DOHH2 (cell line): Measurements from ENCODE around the gene PAQR9.

Experiments used
- H3F3A ChIP-seq: fragments of 200-600 bp; sonication (generic), shearing (Covaris generic); 2 replicates; pipeline ENCODE4 v1.6.0; 2016; ENCODE audit warnings: antibody characterized with exemption, mild to moderate bottlenecking; ENCODE audit not compliant: control insufficient read depth, insufficient read depth
- H3K27ac ChIP-seq: fragments of 200-600 bp; sonication (generic); 2 replicates; pipeline ENCODE4 v1.5.1; 2014; ENCODE audit warnings: low read depth, mild to moderate bottlenecking, low read length, moderate library complexity
- H3K27me3 ChIP-seq: fragments of 200-600 bp; sonication (generic); 2 replicates; pipeline ENCODE4 v1.6.1; 2014; ENCODE audit warnings: mild to moderate bottlenecking, low read length, mixed read lengths; ENCODE audit not compliant: control insufficient read depth
- H3K36me3 ChIP-seq: fragments of 200-600 bp; sonication (generic); 2 replicates; pipeline ENCODE4 v1.6.1; 2014; ENCODE audit warnings: mild to moderate bottlenecking, low read length, moderate library complexity, mixed read lengths; ENCODE audit not compliant: control insufficient read depth
- H3K4me1 ChIP-seq: fragments of 200-600 bp; sonication (generic); 2 replicates; pipeline ENCODE4 v1.6.1; 2014; ENCODE audit warnings: mild to moderate bottlenecking, low read length, mixed read lengths; ENCODE audit not compliant: control insufficient read depth
- H3K4me2 ChIP-seq: fragments of 200-600 bp; sonication (generic); 2 replicates; pipeline ENCODE4 v1.6.0; 2014; ENCODE audit warnings: mild to moderate bottlenecking, low read length, moderate library complexity
- H3K4me3 ChIP-seq: fragments of 200-600 bp; sonication (generic); 2 replicates; pipeline ENCODE4 v1.5.1; 2014; ENCODE audit warnings: mild to moderate bottlenecking, low read length, mixed read lengths
- H3K79me2 ChIP-seq: fragments of 200-600 bp; sonication (generic); 2 replicates; pipeline ENCODE4 v1.6.1; 2014; ENCODE audit warnings: mild to moderate bottlenecking, low read length, mixed read lengths; ENCODE audit not compliant: control insufficient read depth
- H3K9me2 ChIP-seq: fragments of 200-600 bp; sonication (generic); replicated peaks from 2 replicates; pipeline ENCODE4 v1.6.1; 2014; ENCODE audit warnings: mild to moderate bottlenecking, low read length, mixed read lengths; ENCODE audit not compliant: control insufficient read depth
- H3K9me3 ChIP-seq: fragments of 200-600 bp; sonication (generic); 2 replicates; pipeline ENCODE4 v1.6.1; 2014; ENCODE audit warnings: antibody characterized with exemption, low read length, mixed read lengths; ENCODE audit not compliant: control insufficient read depth, insufficient read depth
- H4K20me1 ChIP-seq: fragments of 200-600 bp; sonication (generic); 2 replicates; pipeline ENCODE4 v1.6.0; 2014; ENCODE audit warnings: low read depth, mild to moderate bottlenecking, antibody characterized with exemption, low read length, moderate library complexity; ENCODE audit not compliant: control insufficient read depth, insufficient read depth
- EZH2phosphoT487 ChIP-seq: fragments of 200-600 bp; sonication (generic); IDR thresholded peaks from 2 replicates; pipeline ENCODE4 v1.6.1; 2017; ENCODE audit warnings: borderline replicate concordance, mild to moderate bottlenecking, antibody characterized with exemption, low read length, moderate library complexity, mixed read lengths
- TF ChIP-seq, protein P1 (sequence below): fragments of 200-600 bp; sonication (generic); IDR thresholded peaks from one replicate; pipeline ENCODE4 v1.5.1; 2014; ENCODE audit warnings: antibody characterized with exemption, mild to moderate bottlenecking, low read depth, low read length; ENCODE audit not compliant: poor library complexity, severe bottlenecking

Gene PAQR9

DNA sequence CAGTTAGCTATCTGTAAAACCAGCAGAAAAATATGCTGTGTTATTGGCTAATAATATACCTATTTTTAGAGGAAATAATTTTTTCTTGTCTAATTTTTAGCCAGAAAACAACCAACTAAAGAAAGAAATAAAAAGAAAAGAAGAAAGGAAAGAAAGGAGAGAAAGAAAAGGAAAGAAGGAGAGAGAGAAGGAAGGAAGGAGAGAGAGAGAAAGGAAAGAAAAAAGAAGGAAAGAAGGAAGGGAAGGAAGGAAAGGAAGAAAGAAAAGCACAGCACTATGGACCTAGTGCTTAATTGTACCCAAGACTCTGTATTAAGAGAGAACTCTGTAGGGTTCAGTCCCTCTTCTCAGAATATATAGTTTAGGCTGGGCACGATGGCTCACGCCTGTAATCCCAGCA, 3.3 kb upstream of the PAQR9 start:
- H3K4me2 ChIP-seq = no peak overlapping the region

DNA sequence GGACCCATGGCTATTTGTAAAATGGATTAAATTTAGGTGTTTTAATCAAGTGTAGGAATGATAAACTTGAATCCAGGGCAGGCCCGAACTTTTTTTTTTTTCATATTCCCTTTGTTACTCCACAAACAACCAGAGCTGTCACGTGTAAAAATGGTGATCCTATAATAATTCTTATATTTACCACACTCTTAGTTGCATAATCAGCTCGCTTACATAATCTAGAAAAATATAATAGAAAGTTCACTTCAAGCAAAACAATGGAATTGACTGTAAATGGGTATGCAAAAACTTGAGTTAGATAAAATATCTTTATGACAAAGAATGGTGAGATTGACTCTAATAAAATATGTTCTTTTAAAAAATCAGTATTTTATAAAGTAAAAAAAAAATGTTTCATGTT, 2.1 kb upstream of the PAQR9 start:
- no peak overlapping the region for H3K4me3 ChIP-seq
- H3K4me2 ChIP-seq = no peak overlapping the region
- peaks cover 4% of the 10 kb centered on the region for H3K27me3 ChIP-seq
- no peaks in the 10 kb centered on the region for H4K20me1 ChIP-seq
- H3K36me3 ChIP-seq = no peaks in the 10 kb centered on the region
- no peaks in the 10 kb centered on the region for H3K9me2 ChIP-seq
- H3K9me3 ChIP-seq = peaks cover 4% of the 10 kb centered on the region; the same call in 1 of the 2 replicates
- H3F3A ChIP-seq = no peaks in the 10 kb centered on the region
- TF ChIP-seq, protein P1, sequence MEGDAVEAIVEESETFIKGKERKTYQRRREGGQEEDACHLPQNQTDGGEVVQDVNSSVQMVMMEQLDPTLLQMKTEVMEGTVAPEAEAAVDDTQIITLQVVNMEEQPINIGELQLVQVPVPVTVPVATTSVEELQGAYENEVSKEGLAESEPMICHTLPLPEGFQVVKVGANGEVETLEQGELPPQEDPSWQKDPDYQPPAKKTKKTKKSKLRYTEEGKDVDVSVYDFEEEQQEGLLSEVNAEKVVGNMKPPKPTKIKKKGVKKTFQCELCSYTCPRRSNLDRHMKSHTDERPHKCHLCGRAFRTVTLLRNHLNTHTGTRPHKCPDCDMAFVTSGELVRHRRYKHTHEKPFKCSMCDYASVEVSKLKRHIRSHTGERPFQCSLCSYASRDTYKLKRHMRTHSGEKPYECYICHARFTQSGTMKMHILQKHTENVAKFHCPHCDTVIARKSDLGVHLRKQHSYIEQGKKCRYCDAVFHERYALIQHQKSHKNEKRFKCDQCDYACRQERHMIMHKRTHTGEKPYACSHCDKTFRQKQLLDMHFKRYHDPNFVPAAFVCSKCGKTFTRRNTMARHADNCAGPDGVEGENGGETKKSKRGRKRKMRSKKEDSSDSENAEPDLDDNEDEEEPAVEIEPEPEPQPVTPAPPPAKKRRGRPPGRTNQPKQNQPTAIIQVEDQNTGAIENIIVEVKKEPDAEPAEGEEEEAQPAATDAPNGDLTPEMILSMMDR = no peak
- TF ChIP-seq EZH2phosphoT487 = no peak
- H3K4me1 ChIP-seq = no peaks in the 10 kb centered on the region
- H3K79me2 ChIP-seq = no peaks in the 10 kb centered on the region
- no peak overlapping the region for H3K27ac ChIP-seq

More for the DNA sequence above, 3.3 kb upstream of the PAQR9 start:
- H3K4me1 ChIP-seq = no peaks in the 10 kb centered on the region
- peaks cover 15% of the 10 kb centered on the region for H3K27me3 ChIP-seq
- no peaks in the 10 kb centered on the region for H3K36me3 ChIP-seq
- no peaks in the 10 kb centered on the region for H3K79me2 ChIP-seq
- H3K27ac ChIP-seq = no peak overlapping the region
- TF ChIP-seq, protein P1 = no peak
- TF ChIP-seq EZH2phosphoT487 = no peak
- H3K9me2 ChIP-seq = no peaks in the 10 kb centered on the region
- peaks cover 4% of the 10 kb centered on the region; the same call in 1 of the 2 replicates for H3K9me3 ChIP-seq
- H4K20me1 ChIP-seq = no peaks in the 10 kb centered on the region
- H3K4me3 ChIP-seq = no peak overlapping the region
- H3F3A ChIP-seq = no peaks in the 10 kb centered on the region

DNA sequence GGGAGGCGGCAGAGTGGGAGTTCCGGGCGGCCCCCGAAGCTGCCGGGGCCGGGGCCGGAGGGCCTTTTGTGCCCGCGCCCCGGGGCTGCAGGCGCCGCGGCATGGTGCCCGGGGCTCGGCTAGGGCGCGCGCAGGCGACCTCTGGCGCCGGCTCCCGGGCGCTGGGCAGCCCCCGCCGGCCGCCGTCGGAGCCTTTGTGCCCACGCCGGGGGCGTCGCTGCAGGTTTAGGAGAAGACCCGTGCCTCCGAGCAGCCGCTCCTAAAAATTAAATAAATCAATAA, 299 bp downstream of the PAQR9 start:
- H3K4me3 ChIP-seq = no peak overlapping the region

More for the DNA sequence above, 299 bp downstream of the PAQR9 start:
- TF ChIP-seq EZH2phosphoT487 = no peak
- TF ChIP-seq, protein P1 = no peak
- Histone ChIP-seq H3K4me1 (no peaks in the 10 kb centered on the region), H4K20me1 (no peaks in the 10 kb centered on the region), H3K9me2 (no peaks in the 10 kb centered on the region), H3K36me3 (no peaks in the 10 kb centered on the region), H3K79me2 (no peaks in the 10 kb centered on the region), H3K9me3 (peaks cover 4% of the 10 kb centered on the region; the same call in 1 of the 2 replicates), H3K4me2 (no peak overlapping the region), H3K27ac (no peak overlapping the region), H3F3A (no peaks in the 10 kb centered on the region), H3K27me3 (peaks cover 13% of the 10 kb centered on the region)
